OCI-LY1 (cell line): ENCODE data around the gene FRS2.

ENCODE experiments used
- CTCF ChIP-seq: fragments of 200-600 bp; sonication (generic), shearing (Covaris generic); IDR thresholded peaks from 2 replicates; pipeline ENCODE4 v1.5.1; 2017; ENCODE audit warnings: mild to moderate bottlenecking, antibody characterized with exemption, low read length, moderate library complexity, mixed read lengths
- EZH2 ChIP-seq: fragments of 200-600 bp; sonication (generic), shearing (Covaris generic); IDR thresholded peaks from 2 replicates; pipeline ENCODE4 v1.8.0; 2017; ENCODE audit warnings: borderline replicate concordance, mixed run types, mild to moderate bottlenecking, antibody characterized with exemption, low read length, moderate library complexity, mixed read lengths

GRCh38 chr12:69483700-69484099 is 13.5 kb downstream of the FRS2 start:
- TF ChIP-seq CTCF = no peak
- no peak for TF ChIP-seq EZH2
